C4-2B (cell line): Measurements from ENCODE around the gene ARMC9.

ENCODE experiments used
- ZFX ChIP-seq: fragments of 450-650 bp; IDR thresholded peaks from 2 replicates; pipeline ENCODE4 v1.6.1; 2017
- TF ChIP-seq, protein P1 (sequence below): fragments of 450-650 bp; conservative IDR thresholded peaks from 2 replicates; pipeline ENCODE4 v1.5.1; 2017; ENCODE audit warnings: mild to moderate bottlenecking

DNA sequence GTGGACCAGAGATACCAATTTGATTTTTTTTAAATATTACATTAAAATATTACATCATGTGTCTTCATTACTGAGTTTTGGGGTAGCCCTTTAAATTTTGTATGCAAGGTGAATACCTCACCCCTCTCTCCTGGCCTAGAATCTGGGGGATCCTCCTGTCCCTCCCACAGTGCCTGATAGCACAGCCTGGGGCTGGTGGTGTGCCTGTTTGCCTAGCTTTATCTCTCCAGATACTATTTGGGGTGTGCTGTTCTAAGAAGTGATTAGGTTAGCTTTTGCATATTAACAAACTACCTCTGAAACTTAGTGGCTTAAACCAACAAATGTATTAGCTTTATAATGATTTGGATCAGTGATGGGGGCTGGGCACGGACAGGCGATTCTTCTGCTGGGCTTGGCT is 176.3 kb downstream of the ARMC9 start:
- TF ChIP-seq, protein P1, sequence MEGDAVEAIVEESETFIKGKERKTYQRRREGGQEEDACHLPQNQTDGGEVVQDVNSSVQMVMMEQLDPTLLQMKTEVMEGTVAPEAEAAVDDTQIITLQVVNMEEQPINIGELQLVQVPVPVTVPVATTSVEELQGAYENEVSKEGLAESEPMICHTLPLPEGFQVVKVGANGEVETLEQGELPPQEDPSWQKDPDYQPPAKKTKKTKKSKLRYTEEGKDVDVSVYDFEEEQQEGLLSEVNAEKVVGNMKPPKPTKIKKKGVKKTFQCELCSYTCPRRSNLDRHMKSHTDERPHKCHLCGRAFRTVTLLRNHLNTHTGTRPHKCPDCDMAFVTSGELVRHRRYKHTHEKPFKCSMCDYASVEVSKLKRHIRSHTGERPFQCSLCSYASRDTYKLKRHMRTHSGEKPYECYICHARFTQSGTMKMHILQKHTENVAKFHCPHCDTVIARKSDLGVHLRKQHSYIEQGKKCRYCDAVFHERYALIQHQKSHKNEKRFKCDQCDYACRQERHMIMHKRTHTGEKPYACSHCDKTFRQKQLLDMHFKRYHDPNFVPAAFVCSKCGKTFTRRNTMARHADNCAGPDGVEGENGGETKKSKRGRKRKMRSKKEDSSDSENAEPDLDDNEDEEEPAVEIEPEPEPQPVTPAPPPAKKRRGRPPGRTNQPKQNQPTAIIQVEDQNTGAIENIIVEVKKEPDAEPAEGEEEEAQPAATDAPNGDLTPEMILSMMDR: no peak
- no peak for TF ChIP-seq ZFX
